ENCODE data around the gene SSU72. TPM values are rescaled to one million over a fixed set of nuclear protein-coding genes. Genes with fewer than 3 reads are reported as not detected.

The SSU72 gene
- total RNA-seq, 1 experiment from 2014 or later = 179 TPM

DNA sequence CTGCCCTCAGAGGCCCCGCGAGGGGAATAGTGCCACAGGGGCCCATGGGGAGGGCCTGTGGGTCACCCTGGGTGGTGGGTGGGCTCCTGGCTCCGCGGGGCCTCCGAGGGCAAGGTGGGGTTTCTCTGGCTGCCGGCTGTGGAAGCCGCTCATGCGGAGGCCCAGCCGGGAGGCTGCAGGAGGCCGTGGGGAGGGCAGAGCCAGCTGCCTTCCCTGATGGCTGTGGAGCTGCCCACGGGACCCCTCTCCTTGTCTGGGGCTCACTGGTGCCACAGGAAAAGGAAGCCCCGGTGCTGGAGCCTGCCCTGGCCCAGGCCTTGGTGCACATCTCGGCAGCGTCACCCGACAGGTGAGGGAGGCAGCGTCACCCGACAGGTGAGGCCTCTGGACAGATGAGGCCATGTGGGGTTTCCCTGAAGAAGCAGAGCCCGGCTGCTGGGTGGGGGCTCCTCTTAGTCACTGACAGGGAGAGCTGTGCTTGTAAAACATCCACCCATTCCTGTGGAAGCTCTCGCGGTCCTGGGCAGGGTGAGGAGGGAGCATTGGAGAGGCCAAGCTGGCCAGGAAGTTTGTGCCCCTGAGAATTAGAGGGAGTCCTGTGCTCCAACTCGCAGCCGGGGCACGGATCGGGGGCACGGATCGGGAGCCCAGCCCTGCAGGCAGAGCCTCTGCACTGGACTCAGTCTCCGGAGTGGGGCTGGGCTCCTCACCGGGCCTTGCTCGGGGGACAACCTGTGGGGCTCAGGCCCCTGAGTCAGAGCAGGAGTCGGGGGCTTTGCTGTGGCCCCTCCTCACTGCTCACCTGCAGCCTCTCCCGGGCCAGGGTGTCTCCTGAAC is 46.7 kb upstream of the SSU72 start:
- Histone ChIP-seq H4K8ac (replicated peaks; ENCODE audit: insufficient read length, low read depth, low read length) (no peak overlapping the region), H4K91ac (ENCODE audit: insufficient read length, low read depth, low read length) (no peak overlapping the region), H3K18ac (ENCODE audit: insufficient read length, low read depth, low read length) (no peak overlapping the region), H3K14ac (ENCODE audit: insufficient read depth, low read length) (no peak overlapping the region; the same call in 1 of the 2 replicates), H3T11ph (ENCODE audit: low read length) (no peak overlapping the region), H3K27ac (ENCODE audit: insufficient read length, low read depth, low read length) (no peak overlapping the region), H3K27me3 (ENCODE audit: insufficient read depth, low read length) (no peaks in the 10 kb centered on the region), H2BK15ac (ENCODE audit: low read depth, low read length) (no peak overlapping the region), H4K5ac (ENCODE audit: insufficient read length, low read depth, low read length) (no peak overlapping the region), H3K23me2 (ENCODE audit: insufficient read length, low read depth, low read length, poor library complexity, severe bottlenecking) (peaks cover 5% of the 10 kb centered on the region), H3K79me2 (ENCODE audit: insufficient read depth, low read length) (no peaks in the 10 kb centered on the region), H3K23ac (ENCODE audit: insufficient read length, low read depth, low read length) (no peak overlapping the region), H3K4me1 (ENCODE audit: insufficient read depth, low read length) (no peaks in the 10 kb centered on the region), H3K56ac (ENCODE audit: insufficient read length, low read depth, low read length) (no peak overlapping the region), H2BK5ac (ENCODE audit: insufficient read length, low read length) (no peak overlapping the region), H2AFZ (ENCODE audit: low read length) (no peak overlapping the region), H2BK12ac (ENCODE audit: insufficient read length, low read depth, low read length) (no peak overlapping the region), H3K9ac (ENCODE audit: extremely low read depth, insufficient read length, low read length) (no peak overlapping the region), H3K79me1 (ENCODE audit: insufficient read depth, low read depth, low read length, poor library complexity, severe bottlenecking) (no peaks in the 10 kb centered on the region), H3K4me2 (ENCODE audit: insufficient read depth, insufficient read length, low read length) (no peak overlapping the region), H2BK120ac (ENCODE audit: low read depth, low read length, poor library complexity, severe bottlenecking) (no peak overlapping the region), H2BK20ac (ENCODE audit: low read depth, low read length, poor library complexity, severe bottlenecking) (no peak overlapping the region), H3K4ac (ENCODE audit: low read depth, low read length) (no peak overlapping the region), H3K9me3 (ENCODE audit: control insufficient read depth, low read depth, low read length) (no peaks in the 10 kb centered on the region), H4K20me1 (ENCODE audit: control insufficient read depth, insufficient read depth, insufficient read length) (no peaks in the 10 kb centered on the region), H2AK5ac (ENCODE audit: insufficient read length, low read length) (no peak overlapping the region)
- Mint-ChIP-seq H3K27me3 (ENCODE audit: low read depth) (no peaks in the 10 kb centered on the region; the same call in 1 of the 2 replicates), H3K9me3 (no peaks in the 10 kb centered on the region), H3K4me3 (no peak overlapping the region), H3K27ac (no peak overlapping the region), H3K4me1 (peaks cover 2% of the 10 kb centered on the region in 2 experiments; a peak in 2 of 4 replicates), H3K36me3 (ENCODE audit: insufficient read depth in 1 of 3, low read depth in 3 of 3) (peaks cover 2 to 8% (median 6%) of the 10 kb centered on the region in 3 experiments; a peak in 6 of 7 replicates)
- WGBS (ENCODE audit: extremely low coverage, insufficient read length, low lambda C conversion rate) = no CpG with 5 or more reads among the region's 31 CpGs
- no peak for DNase-seq
- TF ChIP-seq, protein P1, sequence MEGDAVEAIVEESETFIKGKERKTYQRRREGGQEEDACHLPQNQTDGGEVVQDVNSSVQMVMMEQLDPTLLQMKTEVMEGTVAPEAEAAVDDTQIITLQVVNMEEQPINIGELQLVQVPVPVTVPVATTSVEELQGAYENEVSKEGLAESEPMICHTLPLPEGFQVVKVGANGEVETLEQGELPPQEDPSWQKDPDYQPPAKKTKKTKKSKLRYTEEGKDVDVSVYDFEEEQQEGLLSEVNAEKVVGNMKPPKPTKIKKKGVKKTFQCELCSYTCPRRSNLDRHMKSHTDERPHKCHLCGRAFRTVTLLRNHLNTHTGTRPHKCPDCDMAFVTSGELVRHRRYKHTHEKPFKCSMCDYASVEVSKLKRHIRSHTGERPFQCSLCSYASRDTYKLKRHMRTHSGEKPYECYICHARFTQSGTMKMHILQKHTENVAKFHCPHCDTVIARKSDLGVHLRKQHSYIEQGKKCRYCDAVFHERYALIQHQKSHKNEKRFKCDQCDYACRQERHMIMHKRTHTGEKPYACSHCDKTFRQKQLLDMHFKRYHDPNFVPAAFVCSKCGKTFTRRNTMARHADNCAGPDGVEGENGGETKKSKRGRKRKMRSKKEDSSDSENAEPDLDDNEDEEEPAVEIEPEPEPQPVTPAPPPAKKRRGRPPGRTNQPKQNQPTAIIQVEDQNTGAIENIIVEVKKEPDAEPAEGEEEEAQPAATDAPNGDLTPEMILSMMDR (conservative IDR thresholded peaks at IDR 0.05) = no peak
